GM21786 (cell line): ENCODE results near the gene PIP5K1A.
"Not testable (repeated sequence)": the region's sequence is repeated elsewhere in the genome, so short reads cannot be mapped to it uniquely, and the experiment has no call there.

Source experiments
- ATAC-seq: cut with Tn5 transposase; IDR thresholded peaks from one replicate; pipeline ENCODE4 v1.9.1; 2021; ENCODE audit not compliant: unreplicated experiment

Gene PIP5K1A, protein sequence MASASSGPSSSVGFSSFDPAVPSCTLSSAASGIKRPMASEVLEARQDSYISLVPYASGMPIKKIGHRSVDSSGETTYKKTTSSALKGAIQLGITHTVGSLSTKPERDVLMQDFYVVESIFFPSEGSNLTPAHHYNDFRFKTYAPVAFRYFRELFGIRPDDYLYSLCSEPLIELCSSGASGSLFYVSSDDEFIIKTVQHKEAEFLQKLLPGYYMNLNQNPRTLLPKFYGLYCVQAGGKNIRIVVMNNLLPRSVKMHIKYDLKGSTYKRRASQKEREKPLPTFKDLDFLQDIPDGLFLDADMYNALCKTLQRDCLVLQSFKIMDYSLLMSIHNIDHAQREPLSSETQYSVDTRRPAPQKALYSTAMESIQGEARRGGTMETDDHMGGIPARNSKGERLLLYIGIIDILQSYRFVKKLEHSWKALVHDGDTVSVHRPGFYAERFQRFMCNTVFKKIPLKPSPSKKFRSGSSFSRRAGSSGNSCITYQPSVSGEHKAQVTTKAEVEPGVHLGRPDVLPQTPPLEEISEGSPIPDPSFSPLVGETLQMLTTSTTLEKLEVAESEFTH

DNA sequence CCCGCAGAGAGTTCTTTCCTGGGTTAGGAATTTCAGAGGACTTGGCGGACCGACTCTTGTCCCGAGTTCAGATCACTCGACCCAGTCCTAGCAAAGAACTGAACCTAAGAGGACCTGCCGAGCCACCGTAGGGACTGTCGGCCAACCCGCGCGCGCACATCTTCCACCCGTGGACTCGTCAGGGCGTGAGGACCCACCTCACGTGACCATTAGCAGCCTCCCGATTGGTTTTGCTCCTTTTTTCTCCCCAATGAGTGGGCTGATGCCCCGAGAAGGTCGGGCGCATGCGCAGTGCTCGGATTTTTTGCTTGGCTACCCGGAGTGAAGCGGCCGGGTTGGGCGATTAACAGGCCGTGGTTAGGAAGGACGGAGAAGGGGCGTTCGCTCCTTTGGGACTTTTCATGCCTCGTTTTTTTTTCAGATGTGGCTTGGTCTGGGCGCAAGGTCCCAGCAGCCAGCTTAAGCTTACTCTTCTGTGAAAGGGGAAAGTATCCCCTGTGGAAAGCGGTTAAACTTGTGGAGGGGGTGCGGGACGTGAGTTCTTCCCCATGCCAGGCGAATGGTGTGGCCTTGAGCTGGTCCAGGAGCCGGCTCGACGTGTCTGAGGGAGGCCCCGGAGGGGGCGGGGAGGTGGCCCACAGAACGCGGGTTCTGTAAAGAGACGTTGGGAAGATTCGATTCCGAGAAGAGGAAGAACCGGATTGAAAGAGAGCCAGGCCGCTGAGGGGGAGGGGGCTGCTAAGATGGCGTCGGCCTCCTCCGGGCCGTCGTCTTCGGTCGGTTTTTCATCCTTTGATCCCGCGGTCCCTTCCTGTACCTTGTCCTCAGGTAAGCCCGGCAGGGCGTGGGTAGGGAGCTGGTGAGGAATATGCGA is at the start of gene PIP5K1A:
Gene PIP5K1A (plus strand): TSS at position 299 of the 874 bp plus-strand sequence. CDS start 445 bp downstream, at position 744.
- ATAC-seq: peak; percentile 86

- ATAC-seq: peak; percentile 70
Measured at GRCh38 chr1:151156515-151156819, 41.9 kb upstream of the PIP5K1A start, which contains the start of gene TNFAIP8L2. Gene TNFAIP8L2, plus strand, starts transcription at chr1:151156649. Its CDS starts 2,049 bp downstream, at chr1:151158698.

DNA sequence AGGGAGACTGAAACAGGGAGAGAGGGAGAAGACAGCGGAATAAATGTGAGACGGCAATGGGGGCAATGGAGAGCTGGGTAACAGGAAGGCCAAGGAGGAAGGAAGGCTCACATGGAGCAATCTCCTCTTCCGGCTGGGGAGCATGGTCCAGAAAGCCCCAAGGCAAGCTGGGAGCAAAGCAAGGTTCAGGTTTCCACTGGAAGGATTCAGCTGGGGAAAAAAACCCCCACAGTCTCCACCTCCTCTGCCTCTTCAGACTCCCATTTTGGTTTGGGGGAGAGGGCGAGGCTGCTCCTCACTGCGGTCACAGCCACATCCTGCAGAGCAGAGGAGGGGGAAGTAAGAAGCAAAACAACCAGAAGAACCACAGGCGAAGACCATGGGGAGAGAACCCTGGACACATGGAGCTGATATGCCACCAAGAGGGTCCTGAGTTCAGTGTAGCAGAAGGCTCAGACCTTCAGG is 41.3 kb upstream of the PIP5K1A start:
- ATAC-seq: peak; percentile 44

GRCh38 chr1:151158326-151158725 is 40.0 kb upstream of the PIP5K1A start:
- ATAC-seq: no peak

DNA sequence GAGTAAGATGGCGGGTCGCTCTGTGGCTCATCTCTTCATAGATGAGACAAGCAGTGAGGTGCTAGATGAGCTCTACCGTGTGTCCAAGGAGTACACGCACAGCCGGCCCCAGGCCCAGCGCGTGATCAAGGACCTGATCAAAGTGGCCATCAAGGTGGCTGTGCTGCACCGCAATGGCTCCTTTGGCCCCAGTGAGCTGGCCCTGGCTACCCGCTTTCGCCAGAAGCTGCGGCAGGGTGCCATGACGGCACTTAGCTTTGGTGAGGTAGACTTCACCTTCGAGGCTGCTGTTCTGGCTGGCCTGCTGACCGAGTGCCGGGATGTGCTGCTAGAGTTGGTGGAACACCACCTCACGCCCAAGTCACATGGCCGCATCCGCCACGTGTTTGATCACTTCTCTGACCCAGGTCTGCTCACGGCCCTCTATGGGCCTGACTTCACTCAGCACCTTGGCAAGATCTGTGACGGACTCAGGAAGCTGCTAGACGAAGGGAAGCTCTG is 39.6 kb upstream of the PIP5K1A start:
- ATAC-seq: no peak

DNA sequence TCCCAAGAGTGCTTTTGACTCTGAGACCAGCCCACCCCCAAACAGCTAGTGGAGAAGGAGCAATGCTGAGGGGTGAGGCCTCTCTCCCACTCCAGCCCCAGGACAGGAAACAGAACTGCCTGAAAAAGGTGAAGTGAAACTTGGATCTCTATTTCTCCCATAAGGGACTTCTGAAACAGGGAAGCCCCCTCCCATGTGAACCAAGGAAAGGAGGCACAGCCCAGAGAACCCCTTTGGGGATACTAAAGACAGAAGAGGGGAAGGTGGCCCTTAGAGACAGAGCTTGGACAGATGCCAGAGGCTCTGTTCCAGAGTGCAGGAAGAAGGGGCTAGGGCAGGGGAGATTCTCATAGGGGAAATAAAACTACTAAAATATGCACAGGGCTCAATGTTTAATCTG is 39.0 kb upstream of the PIP5K1A start:
- ATAC-seq: no peak

DNA sequence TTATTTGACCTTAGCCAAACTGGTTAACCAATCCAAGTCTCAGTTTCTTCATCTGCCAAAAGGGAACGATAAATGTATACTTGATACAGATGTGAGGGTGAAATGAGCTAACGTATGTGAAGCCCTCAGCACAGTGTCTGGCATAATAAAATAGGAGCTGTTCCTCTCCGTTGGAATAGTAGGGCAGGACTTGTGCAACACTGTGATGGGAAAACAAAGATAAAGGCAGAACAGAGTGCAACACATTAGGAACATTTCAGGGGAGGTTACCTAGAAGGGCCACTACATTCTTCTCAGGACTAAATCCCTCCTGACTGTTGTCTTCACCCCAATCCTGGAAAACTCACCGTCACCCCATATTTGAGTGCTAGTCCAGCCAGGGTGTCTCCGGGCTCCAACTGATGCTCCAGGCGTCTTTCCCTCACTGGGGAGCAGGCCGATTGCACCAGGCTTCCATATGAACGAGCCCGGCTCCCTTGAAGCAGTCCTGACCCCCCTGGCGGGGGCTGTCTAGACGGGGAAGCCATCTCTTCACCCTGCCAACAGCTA is 33.5 kb upstream of the PIP5K1A start:
- ATAC-seq: no peak

DNA sequence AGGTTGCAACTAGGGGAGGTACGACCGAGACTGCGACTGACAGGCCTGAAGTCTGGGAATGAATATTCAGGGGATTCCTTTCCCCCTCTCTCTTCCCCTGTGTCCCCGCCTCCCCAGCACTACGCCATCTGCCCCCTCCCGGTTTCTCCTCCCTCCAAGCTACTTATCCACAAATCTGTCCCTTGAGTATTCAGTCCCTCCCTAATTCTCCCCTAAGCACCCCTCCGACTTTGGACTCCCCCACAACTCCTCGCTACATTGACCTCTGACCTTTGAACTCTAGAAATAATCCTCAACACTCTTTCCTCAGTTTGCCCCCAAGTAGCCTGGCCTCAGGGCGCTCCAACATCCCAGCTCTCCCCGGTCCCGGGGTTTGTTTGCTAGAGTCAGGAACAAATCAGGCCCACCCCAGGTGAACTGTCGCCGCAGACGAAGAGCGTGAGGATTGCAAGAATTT is 33.0 kb upstream of the PIP5K1A start:
- no peak for ATAC-seq

GRCh38 chr1:151165738-151166504 is 32.4 kb upstream of the PIP5K1A start, which contains the start of the genes LYSMD1 and SCNM1:
Gene LYSMD1, minus strand, starts transcription at chr1:151165902. Its CDS starts 644 bp downstream, at chr1:151165258.
Gene SCNM1, plus strand, starts transcription at chr1:151166144. Its CDS starts 9 bp downstream, at chr1:151166153.
- ATAC-seq: peak; percentile 88

DNA sequence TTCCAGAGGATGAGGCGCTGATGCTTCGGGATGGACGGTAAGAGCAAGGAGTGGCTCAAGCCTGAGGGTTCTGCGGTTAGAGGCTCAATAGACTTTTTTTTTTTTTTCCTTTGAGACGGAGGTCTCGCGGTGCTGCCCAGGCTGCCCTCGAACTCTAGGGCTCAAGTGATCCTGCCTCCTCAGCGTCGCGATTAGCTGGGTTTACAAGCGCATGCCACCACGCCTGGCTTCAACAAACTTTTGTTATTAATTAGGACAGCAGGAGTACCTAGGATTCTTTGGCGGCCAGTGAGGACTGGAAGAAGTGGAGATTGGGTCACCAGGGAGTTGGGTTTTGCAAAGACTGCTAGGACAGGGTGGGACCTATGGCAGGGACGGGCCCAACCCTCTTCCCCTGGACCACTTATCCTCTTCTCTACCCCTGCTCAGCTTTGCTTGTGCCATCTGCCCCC is 31.8 kb upstream of the PIP5K1A start:
- no peak for ATAC-seq

GRCh38 chr1:151167116-151167515 is 31.2 kb upstream of the PIP5K1A start:
- no peak for ATAC-seq

GRCh38 chr1:151171190-151171589 is 27.2 kb upstream of the PIP5K1A start:
- no peak for ATAC-seq

GRCh38 chr1:151175041-151175741 is 23.2 kb upstream of the PIP5K1A start:
- no peak for ATAC-seq

GRCh38 chr1:151175863-151176262 is 22.5 kb upstream of the PIP5K1A start, which contains the start of gene TMOD4:
Gene TMOD4, minus strand, starts transcription at chr1:151175981. Its CDS starts 1,106 bp downstream, at chr1:151174875.
- ATAC-seq: no peak

- no peak for ATAC-seq
Measured at GRCh38 chr1:151176514-151177045, 21.8 kb upstream of the PIP5K1A start.

DNA sequence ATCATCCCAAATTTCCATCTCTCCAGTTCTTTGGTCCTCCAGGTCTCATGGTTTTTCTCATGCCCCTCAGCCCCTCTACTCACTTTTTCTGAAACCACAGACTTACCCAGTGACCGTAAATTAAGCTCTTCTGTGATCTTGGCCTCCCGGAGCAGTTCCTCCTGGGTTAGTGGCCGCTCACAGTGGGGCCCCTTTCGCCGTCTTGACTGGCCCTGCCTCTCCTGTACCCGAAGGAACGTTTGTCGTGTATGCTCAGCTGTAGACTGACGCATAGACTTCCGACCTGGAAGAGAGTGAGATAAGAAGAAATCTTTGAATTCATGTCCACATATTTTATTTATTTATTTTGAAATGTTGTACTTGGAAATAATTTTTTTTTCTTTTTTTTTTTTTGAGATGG is 14.1 kb upstream of the PIP5K1A start:
- no peak for ATAC-seq

GRCh38 chr1:151187205-151187604 is 11.1 kb upstream of the PIP5K1A start:
- no peak for ATAC-seq

- not testable (repeated sequence) for ATAC-seq
Measured at GRCh38 chr1:151188667-151189066, 9.7 kb upstream of the PIP5K1A start.
